IMR-90 (cell line): Measurements from ENCODE around the gene ACAN. TPM values are rescaled to one million over a fixed set of nuclear protein-coding genes. Genes with fewer than 3 reads are reported as not detected.

Experiments
- ATAC-seq: fragments of 200-7000 bp; cut with Tn5 transposase; 2 replicates; pipeline ENCODE4 v1.9.1; 2020; ENCODE audit warnings: low read depth, mild to moderate bottlenecking, moderate library complexity
- BruUV-seq: library from RNA; stranded (reverse); fragments of 400-500 nt; replicated peaks from 2 replicates; lab custom pipeline; 2021; lab: Mats Ljungman, UMichigan
- CTCF ChIA-PET: fragments of 300-600 bp; formaldehyde crosslinking; extraction: SDS; loops from one replicate; lab custom pipeline; 2021; ENCODE audit warnings: antibody characterized with exemption; lab: Yijun Ruan, JAX
- POLR2A ChIA-PET: fragments of 300-600 bp; sonication (Branson Sonifier 250); formaldehyde crosslinking; loops from one replicate; lab custom pipeline; 2022; ENCODE audit warnings: antibody characterized with exemption; ENCODE audit not compliant: unreplicated experiment; lab: Charles Lee
- DNase-seq: peaks from one replicate; pipeline ENCODE4 v3.0.0; 2013
- H2AFZ ChIP-seq: replicated peaks from 2 replicates; pipeline ENCODE3; 2013; ENCODE audit warnings: low read length, mild to moderate bottlenecking; ENCODE audit not compliant: poor library complexity
- H2AK5ac ChIP-seq: 2 replicates; pipeline ENCODE4 v1.6.1; 2013; ENCODE audit warnings: low read depth, low read length, inconsistent platforms
- H2AK9ac ChIP-seq: replicated peaks from 2 replicates; pipeline ENCODE3; 2013; ENCODE audit warnings: mild to moderate bottlenecking, low read depth, low read length, moderate library complexity; ENCODE audit not compliant: poor library complexity
- H2BK120ac ChIP-seq: 2 replicates; pipeline ENCODE4 v1.6.1; 2013; ENCODE audit warnings: low read depth, low read length, inconsistent platforms
- H2BK15ac ChIP-seq: 3 replicates; pipeline ENCODE4 v1.6.1; 2013; ENCODE audit warnings: low read depth, low read length, inconsistent platforms
- H2BK20ac ChIP-seq: 2 replicates; pipeline ENCODE4 v1.6.1; 2013; ENCODE audit warnings: low read depth, mild to moderate bottlenecking, inconsistent platforms, low read length, moderate library complexity
- H2BK5ac ChIP-seq: 2 replicates; pipeline ENCODE4 v1.6.1; 2013; ENCODE audit warnings: mild to moderate bottlenecking, low read depth, low read length, inconsistent platforms; ENCODE audit not compliant: poor library complexity, severe bottlenecking
- H3K14ac ChIP-seq: replicated peaks from 2 replicates; pipeline ENCODE4 v1.6.1; 2013; ENCODE audit warnings: low read depth, low read length, inconsistent platforms
- H3K18ac ChIP-seq: 2 replicates; pipeline ENCODE4 v1.6.1; 2013; ENCODE audit warnings: low read depth, low read length, control low read depth
- H3K23ac ChIP-seq: 2 replicates; pipeline ENCODE4 v1.6.1; 2013; ENCODE audit warnings: low read depth, low read length, inconsistent platforms
- H3K27ac ChIP-seq: 2 replicates; pipeline ENCODE4 v1.5.1; 2013; ENCODE audit warnings: mild to moderate bottlenecking, control low read depth, low read length; ENCODE audit not compliant: insufficient read depth
- H3K27me3 ChIP-seq: 2 replicates; pipeline ENCODE4 v1.6.1; 2013; ENCODE audit warnings: low read length; ENCODE audit not compliant: control insufficient read depth, insufficient read depth
- H3K36me3 ChIP-seq: 2 replicates; pipeline ENCODE4 v1.6.1; 2013; ENCODE audit warnings: low read length, mixed read lengths; ENCODE audit not compliant: control insufficient read depth, insufficient read depth
- H3K4ac ChIP-seq: 2 replicates; pipeline ENCODE4 v1.6.1; 2013; ENCODE audit warnings: low read depth, low read length, inconsistent platforms
- H3K4me1 ChIP-seq: 2 replicates; pipeline ENCODE4 v1.6.1; 2013; ENCODE audit warnings: low read length, mixed read lengths; ENCODE audit not compliant: control insufficient read depth, insufficient read depth
- H3K4me2 ChIP-seq: 2 replicates; pipeline ENCODE4 v1.6.1; 2013; ENCODE audit warnings: low read depth, mild to moderate bottlenecking, control low read depth, low read length, moderate library complexity
- H3K4me3 ChIP-seq: 2 replicates; pipeline ENCODE4 v1.5.1; 2013; ENCODE audit warnings: low read depth, mild to moderate bottlenecking, control low read depth, low read length, moderate library complexity; ENCODE audit not compliant: insufficient read depth
- H3K56ac ChIP-seq: 2 replicates; pipeline ENCODE4 v1.6.1; 2013; ENCODE audit warnings: low read length, inconsistent platforms; ENCODE audit not compliant: insufficient read depth; ENCODE audit errors: extremely low read depth
- H3K79me1 ChIP-seq, 2 experiments: 2 replicates each; pipeline ENCODE4 v1.6.1; 2013; ENCODE audit warnings: low read length in 2 of 2, inconsistent platforms in 1 of 2, low read depth in 1 of 2
- H3K9ac ChIP-seq: 2 replicates; pipeline ENCODE4 v1.6.1; 2013; ENCODE audit warnings: low read depth, low read length, control low read depth
- H3K9me1 ChIP-seq: 2 replicates; pipeline ENCODE4 v1.6.1; 2013; ENCODE audit warnings: low read length, inconsistent platforms; ENCODE audit not compliant: insufficient read depth
- H3K9me3 ChIP-seq: 2 replicates; pipeline ENCODE4 v1.6.1; 2013; ENCODE audit warnings: low read length; ENCODE audit not compliant: control insufficient read depth, insufficient read depth
- H4K20me1 ChIP-seq: 2 replicates; pipeline ENCODE4 v1.6.1; 2013; ENCODE audit warnings: low read length, inconsistent platforms; ENCODE audit not compliant: insufficient read depth
- H4K5ac ChIP-seq: 2 replicates; pipeline ENCODE4 v1.6.1; 2013; ENCODE audit warnings: mild to moderate bottlenecking, low read depth, low read length, control low read depth
- H4K8ac ChIP-seq, 2 experiments: 2 replicates each; pipeline ENCODE4 v1.6.1; 2013; ENCODE audit warnings: low read depth in 2 of 2, low read length in 2 of 2, control low read depth in 1 of 2, inconsistent platforms in 1 of 2
- H4K91ac ChIP-seq: 2 replicates; pipeline ENCODE4 v1.6.1; 2013; ENCODE audit warnings: low read depth, low read length, inconsistent platforms; ENCODE audit not compliant: insufficient read depth
- RFX5 ChIP-seq: IDR thresholded peaks from 2 replicates; pipeline ENCODE4 v1.8.0; 2012; ENCODE audit warnings: low read depth, mild to moderate bottlenecking, low read length, moderate library complexity
- WGBS, 2 experiments: methylation state at CpG; one replicate each; pipeline versions ENCODE4 v1.1.5 to v1.1.7; 2013; ENCODE audit warnings: missing lambda C conversion rate in 2 of 2; ENCODE audit not compliant: insufficient read length in 1 of 2; ENCODE audit errors: extremely low coverage in 2 of 2; 5-methylcytosine and 5-hydroxymethylcytosine counted together
- dilution Hi-C: fragments of 300-500 bp; cut with HindIII; formaldehyde crosslinking; loops from one replicate; pipeline ENCODE4 v1.14.3; 2018; ENCODE audit warnings: low sequenced_read_pairs; ENCODE audit not compliant: unreplicated experiment
- in situ Hi-C: fragments of 300-500 bp; cut with MboI; formaldehyde crosslinking; loops from 3 replicates; pipeline ENCODE4 v1.14.3; 2019; ENCODE audit warnings: low sequenced_read_pairs, inconsistent platforms, mixed read lengths
- intact Hi-C: fragments of 100-400 bp; cut with micrococcal nuclease; formaldehyde crosslinking; loops from 2 replicates; pipeline ENCODE4 v1.10.0; 2022
- polyA plus RNA-seq, 3 experiments: library from polyadenylated mRNA; depleted of rRNA; stranded (reverse); fragments of >200 nt; gene quantifications; 2 replicates each; pipeline ENCODE4 v1.2.3, GENCODE V29; 2012; ENCODE audit warnings: low replicate concordance in 1 of 3
- total RNA-seq: library from RNA; depleted of rRNA; stranded (reverse); fragments of >200 nt; gene quantifications from 2 replicates; pipeline ENCODE4 v1.2.3, GENCODE V29; 2012

The ACAN gene
- total and polyA plus RNA-seq, 2 of the 4 experiments (the other 2 are of a cell fraction) = 0.54 to 0.96 TPM

DNA sequence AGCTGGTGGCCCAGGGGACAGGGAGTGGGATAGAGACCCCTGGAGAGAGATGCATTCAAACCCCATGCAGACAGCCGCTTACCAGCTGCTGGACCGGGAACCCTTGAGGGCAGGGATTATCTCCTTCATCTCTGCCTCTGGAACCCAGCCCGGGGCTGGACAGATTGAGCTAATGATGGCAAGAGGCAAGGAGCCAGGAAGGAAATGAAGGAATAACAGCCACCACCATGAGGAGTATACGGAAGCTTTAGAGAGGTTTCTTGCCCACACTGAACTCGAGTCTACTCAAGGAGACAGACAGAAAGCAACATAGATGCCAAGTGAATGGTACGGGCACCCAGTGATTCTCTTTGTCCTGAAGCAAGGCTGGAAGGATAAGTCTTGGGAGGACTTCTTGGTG, 68.9 kb downstream of the ACAN start:
- Histone ChIP-seq H3K18ac (no peak overlapping the region), H2AK5ac (no peak overlapping the region), H3K36me3 (peaks cover 5% of the 10 kb centered on the region), H3K27me3 (peaks cover 31% of the 10 kb centered on the region), H3K79me1 (no peaks in the 10 kb centered on the region), H3K4me1 (no peaks in the 10 kb centered on the region), H3K9me1 (no peaks in the 10 kb centered on the region), H3K9ac (no peak overlapping the region), H4K20me1 (no peaks in the 10 kb centered on the region), H2AFZ (no peak overlapping the region), H2BK15ac (no peak overlapping the region), H2BK120ac (no peak overlapping the region), H4K5ac (no peak overlapping the region), H4K91ac (no peak overlapping the region), H3K4ac (no peak overlapping the region), H3K23ac (no peak overlapping the region), H2BK20ac (no peak overlapping the region), H3K9me3 (no peaks in the 10 kb centered on the region), H3K56ac (no peak overlapping the region), H4K8ac (no peak overlapping the region), H3K14ac (no peak overlapping the region), H3K4me3 (no peak overlapping the region), H2BK5ac (no peak overlapping the region), H2AK9ac (no peak overlapping the region), H3K27ac (no peak overlapping the region), H3K4me2 (no peak overlapping the region)
- dilution Hi-C loops (no loop called here), intact Hi-C loops (no loop called here), in situ Hi-C loops (no loop called here)
- no peak for TF ChIP-seq RFX5
- CTCF ChIA-PET = no interaction called here
- POLR2A ChIA-PET = no interaction called here
- no TSS peak for BruUV-seq
- no CpG with 5 or more reads among the region's 6 CpGs for WGBS, 2 experiments
- DNase-seq (no peak), ATAC-seq (no peak; the same call in 1 of the 2 replicates)
